Fibroblast of lung (primary cell): Measurements from ENCODE around the gene PPM1H.

ENCODE experiments used
- CTCF ChIP-seq, 2 donors: IDR thresholded peaks in 1 of 2; conservative IDR thresholded peaks in 1 of 2; 1 replicate in 1 of 2; 2 replicates in 1 of 2; pipeline ENCODE4 v1.5.1; 2011 to 2012; ENCODE audit warnings: low read length in 2 of 2, control low read depth in 1 of 2, inconsistent platforms in 1 of 2, low read depth in 1 of 2, mild to moderate bottlenecking in 1 of 2
- EZH2 ChIP-seq: IDR thresholded peaks from 2 replicates; pipeline ENCODE4 v1.5.1; 2012; ENCODE audit warnings: low read length, control low read depth, mild to moderate bottlenecking; ENCODE audit errors: missing control alignments

- TF ChIP-seq EZH2 (no peak), CTCF (conservative IDR thresholded peaks at IDR 0.05 in 1 of 2, IDR thresholded peaks at IDR 0.05 in 1 of 2; ENCODE audit: low read depth in 1 of 2, low read length in 2 of 2) (no peak)
These were observed 69.0 kb downstream of the PPM1H start for GRCh38 chr12:62865937-62866336.
